ENCODE measurements around the gene PAK5.

DNA sequence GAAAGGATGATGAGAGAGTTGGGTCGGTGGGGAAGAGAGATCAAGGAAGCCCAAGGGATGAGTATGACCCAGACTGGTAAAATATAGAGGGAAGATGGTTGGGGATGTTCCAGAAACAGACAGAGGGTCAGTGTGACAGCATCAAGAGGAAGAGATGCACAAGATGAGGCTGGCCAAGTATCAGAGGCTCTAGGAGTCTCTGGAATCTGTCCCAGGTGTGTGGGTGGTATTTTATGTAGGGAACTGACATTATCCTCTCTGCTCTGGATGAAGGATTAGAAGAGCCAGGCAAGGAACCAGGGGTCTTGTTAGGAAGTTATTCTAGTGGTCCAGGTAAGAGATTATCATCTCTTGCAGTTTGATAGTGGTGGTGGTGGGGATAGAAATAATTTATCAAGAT lies 3.6 kb downstream of the PAK5 start:
- TF ChIP-seq EZH2 (IDR thresholded peaks at IDR 0.05; ENCODE audit: insufficient read depth, low read length) (no peak), CTCF (IDR thresholded peaks at IDR 0.05; ENCODE audit: insufficient read depth, low read depth, low read length) (no peak)
